NOMO-1 treated with DMSO at 0.1 percent for 48 hours (cell line): Measurements from ENCODE around the gene MSI2.
"Not testable (repeated sequence)": the region's sequence is repeated elsewhere in the genome, so short reads cannot be mapped to it uniquely, and the experiment has no call there.

Experiments
- DNase-seq: peaks from one replicate; lab custom pipeline; 2025; ENCODE audit not compliant: unreplicated experiment; lab: John Stamatoyannopoulos, UW

The MSI2 gene

GRCh38 chr17:57288773-57289121 is 32.4 kb downstream of the MSI2 start:
- DNase-seq, result no peak

GRCh38 chr17:57289130-57289529 is 32.8 kb downstream of the MSI2 start:
- DNase-seq, result no peak

GRCh38 chr17:57289613-57290012 is 33.3 kb downstream of the MSI2 start:
- DNase-seq, result no peak

GRCh38 chr17:57290981-57291380 is 34.7 kb downstream of the MSI2 start:
- DNase-seq, result no peak

- no peak for DNase-seq
Observed at GRCh38 chr17:57292091-57292490, 35.8 kb downstream of the MSI2 start.

DNA sequence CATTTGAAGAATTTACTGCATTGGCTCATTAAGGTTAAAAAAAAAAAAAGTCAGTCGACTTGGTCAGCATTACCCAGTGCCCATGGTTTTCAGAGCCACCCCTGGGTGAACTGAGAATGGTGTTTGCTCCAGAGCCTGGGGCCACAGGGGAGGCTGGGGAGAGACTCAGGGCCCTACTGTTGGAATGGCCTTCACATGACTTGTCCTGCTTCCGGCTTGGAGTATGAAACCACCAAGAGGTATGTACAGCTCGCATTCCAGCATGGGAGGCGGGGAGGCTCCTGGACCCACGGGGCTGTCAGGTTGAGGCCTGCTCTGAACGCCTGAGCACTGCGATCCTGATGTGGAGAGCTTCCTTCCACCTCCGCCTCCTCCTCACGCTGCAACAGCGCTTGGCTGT is 36.8 kb downstream of the MSI2 start:
- no peak for DNase-seq

DNA sequence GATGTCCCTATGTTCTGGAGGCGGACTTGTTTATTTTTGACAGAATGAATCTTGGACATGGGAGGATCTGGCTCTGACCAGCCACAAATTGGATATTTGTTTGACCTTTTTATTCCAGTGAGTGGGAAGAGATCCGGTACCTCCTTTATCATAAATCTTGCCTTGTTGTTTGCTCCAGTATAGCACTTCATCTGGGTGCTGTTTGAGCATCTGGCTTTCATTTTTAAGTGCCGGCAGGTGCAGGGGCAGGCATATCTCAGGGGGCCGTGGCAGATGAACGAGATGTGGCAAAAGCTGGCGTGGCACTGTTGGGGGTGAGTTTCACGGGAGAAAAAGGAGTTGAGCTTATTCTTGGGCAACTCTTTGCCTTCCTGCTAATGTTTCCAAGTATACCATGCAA is 37.8 kb downstream of the MSI2 start:
- DNase-seq, result no peak

GRCh38 chr17:57294629-57295501 is 38.5 kb downstream of the MSI2 start:
- DNase-seq, result no peak

DNA sequence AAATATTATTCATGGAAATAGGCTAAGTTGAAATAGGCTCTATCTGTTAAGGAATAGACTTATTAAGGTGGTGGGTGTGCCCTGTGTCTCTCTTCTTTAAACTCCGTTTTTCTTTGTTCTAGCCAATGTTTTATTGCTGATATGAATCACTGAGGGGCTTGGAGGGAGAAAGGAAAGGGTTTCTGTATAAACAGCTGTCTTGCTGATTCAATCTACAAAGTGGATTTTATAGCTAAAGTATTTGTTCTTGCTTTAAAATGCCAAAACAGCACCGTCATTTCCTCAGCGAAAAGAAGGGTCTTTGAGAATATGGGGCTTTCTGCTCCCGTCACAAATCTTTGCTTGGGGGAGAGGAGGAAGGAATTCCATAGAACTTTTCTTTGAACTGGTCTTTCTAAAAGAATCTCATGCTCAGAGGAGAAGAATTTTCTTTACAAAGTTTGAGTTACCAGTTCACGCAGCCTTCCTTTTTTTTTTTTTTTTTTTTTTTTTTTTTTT is 39.3 kb downstream of the MSI2 start:
- no peak for DNase-seq

GRCh38 chr17:57296231-57296630 is 39.9 kb downstream of the MSI2 start:
- DNase-seq, result no peak

DNA sequence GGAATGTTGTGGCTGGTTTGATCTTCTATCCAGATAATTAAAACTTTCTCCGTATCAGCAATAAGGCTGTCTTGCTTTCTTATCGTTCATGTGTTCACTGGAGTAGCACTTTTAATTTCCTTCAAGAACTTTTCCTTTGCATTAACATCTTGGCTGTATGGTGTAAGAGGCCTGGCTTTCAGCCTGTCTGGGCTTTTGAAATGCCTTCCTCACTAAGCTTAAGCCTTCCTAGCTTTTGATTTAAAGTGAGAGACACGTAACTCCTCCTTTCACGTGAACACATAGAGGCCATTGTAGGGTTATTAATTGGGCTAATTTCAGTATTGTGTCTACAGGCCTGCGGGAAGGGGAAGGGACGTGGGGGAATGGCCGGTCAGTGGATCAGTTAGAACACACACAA is 42.9 kb downstream of the MSI2 start:
- DNase-seq, result no peak

- DNase-seq, result not testable (repeated sequence)
Observed at GRCh38 chr17:57300592-57300991, 44.3 kb downstream of the MSI2 start.

- DNase-seq, result no peak
Observed at GRCh38 chr17:57302690-57303465, 46.6 kb downstream of the MSI2 start.

GRCh38 chr17:57305144-57305728 is 48.9 kb downstream of the MSI2 start:
- no peak for DNase-seq

DNA sequence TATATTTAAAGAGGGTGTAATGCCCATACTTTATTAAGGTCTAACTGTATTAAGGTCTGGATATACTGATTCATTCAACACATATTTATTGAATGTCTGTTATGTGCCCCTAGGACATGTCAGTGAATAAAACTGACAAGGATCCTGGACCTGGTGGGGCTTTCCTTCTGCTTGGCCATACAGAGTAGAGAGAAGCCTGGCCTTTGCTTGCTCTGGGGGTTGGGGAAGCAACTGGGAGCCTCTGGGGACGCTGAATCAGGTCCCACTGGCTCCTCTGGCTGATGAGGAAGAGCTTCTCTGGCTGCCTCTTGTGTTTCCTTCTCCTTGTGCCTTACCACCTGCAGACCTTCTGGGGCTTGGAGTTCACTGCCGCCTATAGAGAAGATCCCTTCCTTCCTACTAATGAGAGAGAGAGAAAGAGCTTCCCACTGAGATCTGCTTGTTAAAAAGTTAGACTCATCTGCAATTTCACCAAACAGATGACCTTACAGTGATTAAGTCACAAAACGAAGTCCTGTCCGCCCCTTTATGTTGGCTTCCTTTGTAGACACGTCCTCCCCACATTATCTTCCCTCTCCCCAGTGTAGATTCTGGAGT is 49.7 kb downstream of the MSI2 start:
- no peak for DNase-seq

GRCh38 chr17:57308543-57309186 is 52.3 kb downstream of the MSI2 start:
- no peak for DNase-seq

DNA sequence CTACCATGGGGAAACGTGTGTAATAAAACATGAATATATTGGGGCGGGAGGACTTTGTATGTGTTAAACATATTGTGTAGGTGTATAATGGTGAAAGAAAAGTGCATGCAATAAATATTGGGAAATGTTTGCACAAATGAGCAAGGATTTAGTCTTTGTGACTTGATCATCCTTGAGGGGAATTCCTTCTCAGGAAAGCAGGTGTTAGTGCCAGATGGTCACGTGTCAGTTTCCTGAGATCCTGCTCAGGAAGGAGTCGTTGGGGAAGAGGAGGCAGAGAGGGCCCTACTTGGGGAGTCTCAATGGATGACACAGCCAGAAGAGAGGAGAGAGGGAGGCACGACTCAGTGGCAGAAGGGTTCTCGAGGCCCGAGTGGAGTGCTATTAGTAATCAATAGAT is 53.2 kb downstream of the MSI2 start:
- DNase-seq, result no peak

DNA sequence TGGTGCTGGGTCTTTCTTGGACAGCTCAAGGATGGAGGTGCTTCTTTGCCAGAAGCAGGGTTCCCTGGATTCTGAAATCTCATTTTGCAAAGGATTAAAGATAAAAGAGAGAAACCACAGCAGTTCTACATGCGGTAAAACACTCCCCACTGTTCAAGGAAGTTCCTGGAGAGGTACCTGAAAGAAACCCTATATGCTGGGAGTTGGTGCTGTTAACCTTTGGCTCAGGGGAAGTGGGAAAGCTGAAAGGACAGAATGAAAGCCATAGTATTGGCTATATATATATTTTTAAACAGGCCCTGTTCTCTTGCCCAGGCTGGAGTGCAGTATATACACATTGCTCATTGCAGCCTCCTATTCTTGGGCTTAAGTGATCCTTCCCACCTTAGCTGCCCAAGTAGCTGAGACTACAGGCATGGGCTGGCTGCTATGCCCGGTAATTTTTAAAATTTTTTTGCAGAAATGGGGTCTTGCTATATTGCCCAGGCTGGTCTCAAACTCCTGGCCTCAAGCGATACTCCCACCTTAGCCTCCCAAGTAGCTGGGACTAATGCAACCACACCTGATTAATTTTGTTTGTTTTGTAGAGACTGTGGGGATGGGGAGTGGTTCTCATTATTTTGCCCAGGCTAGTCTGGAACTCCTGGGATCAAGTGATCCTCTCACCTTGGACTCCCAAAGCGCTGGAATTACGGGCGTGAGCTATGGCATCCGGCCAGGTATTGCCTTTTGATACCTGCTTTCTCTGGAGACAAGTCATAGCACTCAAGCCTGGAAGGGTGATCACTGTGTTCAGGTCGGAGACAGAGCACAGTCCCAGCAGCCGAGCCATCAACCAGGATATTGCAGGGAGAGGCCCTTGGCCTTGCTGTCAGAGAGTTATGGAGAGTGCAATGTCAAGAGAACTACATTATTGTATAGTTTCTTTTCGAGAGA is 55.2 kb downstream of the MSI2 start:
- no peak for DNase-seq

- DNase-seq, result no peak
Observed at GRCh38 chr17:57312242-57312641, 55.9 kb downstream of the MSI2 start.
